ENCODE measurements around the gene USP36. TPM values are rescaled to one million over a fixed set of nuclear protein-coding genes. Genes with fewer than 3 reads are reported as not detected.

Gene USP36
- total and polyA plus RNA-seq, 9 of the 15 experiments (the other 6 are each of a cell fraction or from before 2014, with no cell fraction given), result 6.4 to 72.8 (median 22.5) TPM

DNA sequence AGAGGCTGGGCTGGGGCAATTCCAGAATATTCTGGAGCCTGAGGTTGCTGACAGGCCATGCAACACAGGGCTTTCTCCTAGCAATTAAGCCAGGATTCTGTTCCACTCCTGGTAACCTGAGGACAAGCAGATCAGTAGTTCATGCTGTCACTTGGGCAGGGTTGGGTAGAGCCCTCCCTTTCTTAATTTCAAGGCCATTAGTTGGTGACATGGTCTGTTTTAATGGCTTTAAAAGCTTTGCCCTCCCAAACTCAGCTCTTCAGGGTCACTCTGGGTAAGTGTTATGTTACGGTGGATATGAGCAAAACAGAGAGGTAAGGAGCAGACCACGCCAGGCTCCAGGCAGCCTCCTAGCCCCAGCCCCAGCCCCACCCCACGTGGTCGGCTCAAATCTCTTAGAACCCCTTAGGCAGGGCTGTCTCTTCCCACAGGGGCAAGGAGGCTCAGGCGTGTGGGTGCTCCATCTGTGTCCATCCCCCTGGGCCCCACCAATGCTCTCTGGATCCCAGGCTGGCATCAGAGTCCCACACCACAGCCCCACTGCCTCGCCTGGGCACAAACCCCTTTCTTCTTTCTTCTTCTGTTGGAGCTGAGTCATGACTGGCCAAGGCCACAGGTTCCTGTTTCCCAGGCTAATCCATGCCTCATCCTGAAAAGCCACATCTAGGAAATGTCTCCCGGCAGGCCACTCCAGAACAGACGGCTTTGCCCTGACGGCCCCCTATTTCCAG lies 34.9 kb upstream of the USP36 start:
- no peak for ATAC-seq
- H2AFZ ChIP-seq (ENCODE audit: low read depth, low read length), result no peak overlapping the region; the same call in 1 of the 2 replicates

DNA sequence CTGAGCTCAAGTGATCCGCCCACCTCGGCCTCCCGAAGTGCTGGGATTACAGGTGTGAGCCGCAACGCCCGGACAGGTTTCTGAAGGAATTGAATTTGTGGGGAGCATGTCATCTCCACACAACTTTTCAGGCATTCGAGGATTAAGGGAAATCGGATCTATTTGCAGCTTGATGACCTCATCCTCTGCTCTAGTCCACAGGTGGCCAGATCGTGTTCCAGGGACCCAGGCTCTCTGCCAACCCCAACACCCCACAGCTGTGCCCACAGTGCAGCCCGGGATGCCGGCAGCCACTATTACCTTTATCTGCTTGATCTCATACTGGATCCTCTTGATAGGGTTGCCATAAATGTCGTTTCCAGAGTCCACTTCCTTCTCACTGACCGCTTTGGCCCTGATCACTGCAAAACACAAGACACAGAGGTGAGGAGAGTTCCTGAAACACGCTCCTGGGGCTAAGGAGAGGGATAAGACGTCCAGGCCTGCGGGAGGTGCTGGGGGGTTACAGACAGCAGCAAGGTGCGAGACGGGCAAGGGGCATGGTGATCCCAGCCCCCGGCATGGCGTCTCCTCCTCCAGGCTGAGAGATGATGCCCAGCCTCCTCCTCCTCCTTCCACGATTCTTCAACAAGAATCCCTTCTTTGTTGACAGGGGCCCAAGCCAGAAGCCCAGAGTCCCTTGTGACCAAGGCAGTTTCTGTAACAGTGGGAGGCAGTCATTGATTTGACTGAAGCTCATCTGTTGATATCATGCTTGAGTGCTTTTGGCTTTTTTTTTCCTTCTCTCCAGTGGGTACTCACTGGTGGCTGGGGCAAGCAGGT lies 33.1 kb upstream of the USP36 start:
- no peak overlapping the region for H2AFZ ChIP-seq (ENCODE audit: low read depth, low read length)
- no peak overlapping the region for H3K9ac ChIP-seq (ENCODE audit: insufficient read depth in 1 of 2, low read depth in 2 of 2, low read length in 2 of 2)
- no peaks in the 10 kb centered on the region for H3K79me2 ChIP-seq (ENCODE audit: control insufficient read depth, insufficient read depth, low read length)
- no peak overlapping the region for H3K4me2 ChIP-seq (ENCODE audit: insufficient read depth, low read length)
- H3K9me3 ChIP-seq (replicated peaks; ENCODE audit: control insufficient read depth, insufficient read depth, low read depth, low read length), result no peaks in the 10 kb centered on the region
- peaks cover 6 to 7% of the 10 kb centered on the region in 2 experiments; a peak in 2 of 5 replicates for H3K4me1 ChIP-seq (replicated peaks in 1 of 2; ENCODE audit: control insufficient read depth in 2 of 2, insufficient read depth in 2 of 2, low read length in 2 of 2)
- H4K20me1 ChIP-seq (replicated peaks; ENCODE audit: control insufficient read depth, insufficient read depth, low read length), result no peaks in the 10 kb centered on the region
- intact Hi-C loops (cut with micrococcal nuclease) (no loop called here), in situ Hi-C loops (cut with MboI) (no loop called here)
- FAIRE-seq (no peak), ATAC-seq (no peak), DNase-seq (ENCODE audit: extremely low read depth in 1 of 4, low spot score in 3 of 4) (no peak)
- H3K36me3 ChIP-seq (ENCODE audit: control insufficient read depth, insufficient read depth, low read length), result no peaks in the 10 kb centered on the region
- no TSS peak for BruUV-seq (replicated peaks)
- H3K9me1 ChIP-seq (ENCODE audit: control insufficient read depth, insufficient read depth, low read length), result no peaks in the 10 kb centered on the region
- H3K4me3 ChIP-seq, result no peak overlapping the region
- 8% methylated on average over 21 of the region's 21 CpGs for WGBS (ENCODE audit: insufficient coverage, low coverage, missing lambda C conversion rate)
- H3K27me3 ChIP-seq (ENCODE audit: control insufficient read depth in 2 of 2, insufficient read depth in 2 of 2, low read length in 2 of 2), result peaks cover 20 to 45% of the 10 kb centered on the region in 2 experiments
- ChIA-PET POLR2A (interaction anchor here (0.9 kb wide), 1 partner anchor 10 kb away, joined by 3 read pairs; no protein-coding TSS in a partner anchor), CTCF (ENCODE audit: low intra/inter-chr PET ratio) (no interaction called here)
- no peak overlapping the region for H3K27ac ChIP-seq (ENCODE audit: extremely low read depth, low read depth, low read length)
- TF ChIP-seq ATF7 (IDR thresholded peaks at IDR 0.05), result peak; percentile 50
- no peak for TF ChIP-seq STAT5A (IDR thresholded peaks at IDR 0.05; ENCODE audit: borderline replicate concordance, low read length)
- TF ChIP-seq KAT8 (IDR thresholded peaks at IDR 0.05; ENCODE audit: low read depth), result no peak
- TF ChIP-seq HMG20A (CRISPR knock-in tag; conservative IDR thresholded peaks at IDR 0.05), result no peak
- no peak for TF ChIP-seq ZFPM2 (CRISPR knock-in tag; IDR thresholded peaks at IDR 0.05)
- no peak for TF ChIP-seq ZNF75A (CRISPR knock-in tag; IDR thresholded peaks at IDR 0.05)
- no peak for TF ChIP-seq GMEB1 (CRISPR knock-in tag; IDR thresholded peaks at IDR 0.05)
- TF ChIP-seq ATF3 (IDR thresholded peaks at IDR 0.05), result peak; percentile 71
- TF ChIP-seq ATF3 (CRISPR knock-in tag; conservative IDR thresholded peaks at IDR 0.05), result no peak
- TF ChIP-seq HDAC3 (IDR thresholded peaks at IDR 0.05; ENCODE audit: borderline replicate concordance, partially characterized antibody), result no peak

More for the DNA sequence above, 34.9 kb upstream of the USP36 start:
- Histone ChIP-seq H3K9me1 (ENCODE audit: control insufficient read depth, insufficient read depth, low read length) (no peaks in the 10 kb centered on the region), H3K4me2 (ENCODE audit: insufficient read depth, low read length) (no peak overlapping the region), H3K4me3 (no peak overlapping the region), H4K20me1 (replicated peaks; ENCODE audit: control insufficient read depth, insufficient read depth, low read length) (no peaks in the 10 kb centered on the region), H3K9ac (ENCODE audit: insufficient read depth in 1 of 2, low read depth in 2 of 2, low read length in 2 of 2) (peak overlapping the region in 1 of 2 experiments; percentile 40; a peak in 1 of 4 replicates), H3K9me3 (replicated peaks; ENCODE audit: control insufficient read depth, insufficient read depth, low read depth, low read length) (no peaks in the 10 kb centered on the region), H3K79me2 (ENCODE audit: control insufficient read depth, insufficient read depth, low read length) (no peaks in the 10 kb centered on the region), H3K27ac (ENCODE audit: extremely low read depth, low read depth, low read length) (no peak overlapping the region), H3K27me3 (ENCODE audit: control insufficient read depth in 2 of 2, insufficient read depth in 2 of 2, low read length in 2 of 2) (peaks cover 19 to 36% of the 10 kb centered on the region in 2 experiments), H3K4me1 (replicated peaks in 1 of 2; ENCODE audit: control insufficient read depth in 2 of 2, insufficient read depth in 2 of 2, low read length in 2 of 2) (peaks cover 7 to 12% of the 10 kb centered on the region in 2 experiments; a peak in 3 of 5 replicates), H3K36me3 (ENCODE audit: control insufficient read depth, insufficient read depth, low read length) (no peaks in the 10 kb centered on the region)
- FAIRE-seq, result no peak
- 12% methylated on average over 9 of the region's 9 CpGs for WGBS (ENCODE audit: insufficient coverage, low coverage, missing lambda C conversion rate)
- no peak for DNase-seq (ENCODE audit: extremely low read depth in 1 of 4, low spot score in 3 of 4)
- TF ChIP-seq SUPT5H (IDR thresholded peaks at IDR 0.05) (no peak), MAFG (tag; conservative IDR thresholded peaks at IDR 0.05) (0 out of 2 replicates have a peak, but pooled peaks have one; percentile 6), NFE2 (IDR thresholded peaks at IDR 0.05; ENCODE audit: low read depth) (0 out of 2 replicates have a peak, but pooled peaks have one; percentile 11)
- BruUV-seq (replicated peaks), result no TSS peak
- POLR2A ChIA-PET, result interaction anchor here (0.5 to 0.9 kb wide), 4 partner anchors 13 to 1143 kb away, joined by 3 to 5 read pairs (median 4); no protein-coding TSS in a partner anchor
- intact Hi-C loops (cut with micrococcal nuclease) (no loop called here), in situ Hi-C loops (cut with MboI) (no loop called here)
- CTCF ChIA-PET (ENCODE audit: low intra/inter-chr PET ratio), result no interaction called here

Data from K562 (cell line).